ENCODE data around the gene EML1. TPM values are rescaled to one million over a fixed set of nuclear protein-coding genes. Genes with fewer than 3 reads are reported as not detected.

EML1 gene
- total RNA-seq, 1 experiment from 2014 or later: 16.1 TPM

GRCh38 chr14:99945732-99946651 is 152.8 kb downstream of the EML1 start:
- ATAC-seq (no peak; the same call in 1 of the 2 replicates), DNase-seq (ENCODE audit: low spot score) (no peak)
- H3K27ac Mint-ChIP-seq: no peak overlapping the region
- POLR2A ChIA-PET: interaction anchor here (0.9 kb wide), 1 partner anchor 25 kb away, joined by 3 read pairs; no protein-coding TSS in a partner anchor
- H3K4me1 Mint-ChIP-seq: peaks cover 11% of the 10 kb centered on the region
- no peaks in the 10 kb centered on the region for H3K9me3 Mint-ChIP-seq
- peaks cover 10% of the 10 kb centered on the region for H3K27me3 Mint-ChIP-seq (ENCODE audit: low read depth)
- CTCF ChIA-PET: interaction anchor here (0.5 to 2.6 kb wide), 14 partner anchors 7 to 523 kb away, joined by 3 to 10 read pairs (median 4); partner anchors contain the start of genes CYP46A1 and DEGS2
- no peak for TF ChIP-seq AFF4 (CRISPR knock-in tag; IDR thresholded peaks at IDR 0.05; ENCODE audit: borderline replicate concordance)
- no peak for TF ChIP-seq ATF2 (CRISPR knock-in tag; IDR thresholded peaks at IDR 0.05; ENCODE audit: borderline replicate concordance, low read depth)
- TF ChIP-seq ATF3 (CRISPR knock-in tag; conservative IDR thresholded peaks at IDR 0.05): no peak
- TF ChIP-seq ETV6 (CRISPR knock-in tag; IDR thresholded peaks at IDR 0.05): no peak
- TF ChIP-seq AR (CRISPR knock-in tag; IDR thresholded peaks at IDR 0.05): no peak
- no peak for TF ChIP-seq ZNF423 (CRISPR knock-in tag; IDR thresholded peaks at IDR 0.05)
- TF ChIP-seq FOXP1 (CRISPR knock-in tag; IDR thresholded peaks at IDR 0.05; ENCODE audit: borderline replicate concordance): no peak
- no peak for TF ChIP-seq CBFB (CRISPR knock-in tag; IDR thresholded peaks at IDR 0.05; ENCODE audit: low read depth)
- no peak for TF ChIP-seq TEAD4 (CRISPR knock-in tag; IDR thresholded peaks at IDR 0.05)
- TF ChIP-seq TP53 (CRISPR knock-in tag; IDR thresholded peaks at IDR 0.05): no peak
- no peak for TF ChIP-seq MYBL2 (CRISPR knock-in tag; IDR thresholded peaks at IDR 0.05)
- no peak for TF ChIP-seq NFATC4 (CRISPR knock-in tag; IDR thresholded peaks at IDR 0.05)
- no peaks in the 10 kb centered on the region for H3K36me3 Mint-ChIP-seq
- peak overlapping the region; percentile 73 for H3K4me3 Mint-ChIP-seq

GRCh38 chr14:99946652-99947489 is 153.7 kb downstream of the EML1 start:
- Mint-ChIP-seq H3K4me1 (peaks cover 11% of the 10 kb centered on the region), H3K36me3 (no peaks in the 10 kb centered on the region), H3K9me3 (no peaks in the 10 kb centered on the region), H3K4me3 (peak overlapping the region; percentile 73), H3K27me3 (ENCODE audit: low read depth) (peaks cover 10% of the 10 kb centered on the region), H3K27ac (no peak overlapping the region)
- ATAC-seq (peak; percentile 82), DNase-seq (ENCODE audit: low spot score) (peak; percentile 75)
- TF ChIP-seq AFF4 (CRISPR knock-in tag; IDR thresholded peaks at IDR 0.05; ENCODE audit: borderline replicate concordance): no peak
- TF ChIP-seq CTCF (IDR thresholded peaks at IDR 0.05): peak; percentile 95
- ChIA-PET CTCF (interaction anchor here (0.6 to 2.6 kb wide), 21 partner anchors 8 to 263 kb away, joined by 3 to 10 read pairs (median 4); partner anchors contain the start of genes CYP46A1 and DEGS2), POLR2A (interaction anchor here (0.9 kb wide), 1 partner anchor 24 kb away, joined by 3 read pairs; no protein-coding TSS in a partner anchor)

Data from WTC11 (cell line).